ENCODE data around the gene ECD.

GRCh38 chr10:73097305-73097670, 70.5 kb downstream of the ECD start:
- TF ChIP-seq CTCF (conservative IDR thresholded peaks at IDR 0.05) (no peak), ZFX (IDR thresholded peaks at IDR 0.05) (no peak)

All from C4-2B (cell line).